Measurements from ENCODE around the gene ANKRD33.

DNA sequence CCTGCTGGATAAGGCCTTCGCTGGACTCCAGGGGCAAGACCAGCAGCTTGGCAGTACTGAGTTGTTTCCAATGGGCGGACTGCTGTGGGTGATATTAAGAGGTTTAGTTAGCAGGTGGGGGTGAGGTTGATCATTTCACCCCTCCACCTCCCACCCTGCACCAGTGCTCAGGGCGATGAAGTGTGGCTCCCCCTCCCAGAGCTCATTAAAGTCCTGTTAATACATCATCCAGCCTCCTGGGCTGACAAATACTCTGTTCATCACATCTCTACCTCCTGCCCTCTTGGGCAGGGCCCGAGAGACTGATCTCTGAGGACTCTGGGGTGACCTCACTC is 37.0 kb upstream of the ANKRD33 start:
- no peak for TF ChIP-seq CTCF (conservative IDR thresholded peaks at IDR 0.05 in 1 of 2, IDR thresholded peaks at IDR 0.05 in 1 of 2; ENCODE audit: extremely low read depth in 1 of 2, insufficient read depth in 1 of 2, low read depth in 1 of 2, low read length in 2 of 2)
- TF ChIP-seq EZH2 (IDR thresholded peaks at IDR 0.05; ENCODE audit: borderline replicate concordance, low read length) = no peak
